Astrocyte (in vitro differentiated cells and primary cell): Measurements from ENCODE around the gene ZNF239.

Source experiments
- CTCF ChIP-seq: IDR thresholded peaks from 2 replicates; pipeline ENCODE4 v1.5.1; 2011; ENCODE audit warnings: low read depth, mild to moderate bottlenecking, inconsistent platforms, low read length, moderate library complexity; ENCODE audit not compliant: insufficient read depth
- EZH2 ChIP-seq: IDR thresholded peaks from 2 replicates; pipeline ENCODE4 v1.6.1; 2012; ENCODE audit warnings: mild to moderate bottlenecking, low read length, inconsistent platforms; ENCODE audit not compliant: insufficient read depth

GRCh38 chr10:43574001-43574892, at the start of gene ZNF239:
- TF ChIP-seq CTCF, result no peak
- no peak for TF ChIP-seq EZH2
